Measurements from ENCODE around the gene BLMH.

BLMH gene

GRCh38 chr17:30309591-30309990 is 17.8 kb upstream of the BLMH start:
- no peak for DNase-seq

DNA sequence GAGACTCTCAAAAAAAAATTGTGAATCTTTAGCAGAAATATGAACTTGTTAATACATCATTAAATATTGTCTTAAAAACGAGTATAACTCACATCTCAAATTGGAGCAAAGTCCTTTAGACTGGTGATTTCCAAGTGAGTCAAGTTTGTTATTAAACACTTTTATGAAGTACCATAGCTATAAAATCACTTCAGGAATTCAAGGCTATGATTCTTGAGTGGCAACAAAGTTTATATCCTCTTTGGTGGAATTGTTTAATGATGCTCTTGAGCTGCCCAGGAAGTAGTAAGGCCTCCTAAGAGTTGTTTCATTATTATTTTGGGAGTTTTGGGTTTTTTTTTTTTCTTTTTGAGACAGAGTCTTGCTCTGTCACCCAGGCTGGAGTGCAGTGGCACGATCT is 16.7 kb upstream of the BLMH start:
- no peak for DNase-seq

GRCh38 chr17:30304778-30305177 is 13.0 kb upstream of the BLMH start:
- DNase-seq: no peak

DNA sequence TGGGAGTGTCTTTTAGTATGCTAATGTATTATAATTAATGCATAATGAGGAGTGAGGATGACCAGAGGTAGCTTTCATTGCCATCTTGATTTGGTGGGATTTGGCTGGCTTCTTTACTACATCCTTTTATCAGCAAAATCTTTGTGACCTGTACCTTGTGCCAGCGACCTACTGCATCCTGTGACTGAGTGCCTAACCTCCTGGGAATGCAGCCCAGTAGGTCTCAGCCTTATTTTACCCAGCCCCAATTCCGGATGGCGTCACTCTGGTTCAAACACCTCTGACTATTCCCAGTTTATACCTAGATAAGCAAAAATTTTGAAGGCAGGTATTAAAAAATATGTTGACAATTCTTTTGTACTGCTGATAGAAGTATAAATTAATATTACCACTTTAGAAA is 10.5 kb upstream of the BLMH start:
- DNase-seq: no peak

GRCh38 chr17:30300818-30301217 is 9.1 kb upstream of the BLMH start:
- DNase-seq: no peak

- no peak for DNase-seq
Measured at GRCh38 chr17:30299000-30299399, 7.3 kb upstream of the BLMH start.

- no peak for DNase-seq
Measured at GRCh38 chr17:30297715-30298114, 6.0 kb upstream of the BLMH start.

DNA sequence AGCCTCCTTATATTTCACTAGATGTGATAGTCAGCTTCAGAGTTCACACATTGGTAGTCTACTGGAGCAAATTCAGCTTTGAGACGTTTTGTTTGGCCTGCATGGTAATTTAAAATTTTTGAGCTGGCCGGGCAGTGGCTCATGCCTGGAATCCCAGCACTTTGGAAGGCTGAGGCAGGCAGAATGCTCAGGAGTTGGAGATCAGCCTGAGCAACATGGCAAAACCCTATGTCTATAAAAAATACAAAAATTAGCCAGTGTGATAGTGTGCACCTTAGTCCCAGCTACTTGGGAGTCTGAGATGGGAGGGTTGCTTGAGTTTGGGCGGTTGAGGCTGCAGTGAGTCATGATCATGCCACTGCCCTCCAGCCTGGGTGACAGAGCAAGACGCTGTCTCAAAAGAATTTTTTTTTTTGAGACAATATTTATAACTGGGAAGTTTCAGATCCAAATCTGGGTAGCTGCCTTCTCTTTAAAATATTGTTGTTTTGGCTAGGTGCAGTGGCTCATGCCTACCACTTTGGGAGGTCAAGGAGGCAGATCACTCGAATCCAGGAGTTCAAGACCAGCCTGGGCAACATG is 4.8 kb upstream of the BLMH start:
- no peak for DNase-seq

DNA sequence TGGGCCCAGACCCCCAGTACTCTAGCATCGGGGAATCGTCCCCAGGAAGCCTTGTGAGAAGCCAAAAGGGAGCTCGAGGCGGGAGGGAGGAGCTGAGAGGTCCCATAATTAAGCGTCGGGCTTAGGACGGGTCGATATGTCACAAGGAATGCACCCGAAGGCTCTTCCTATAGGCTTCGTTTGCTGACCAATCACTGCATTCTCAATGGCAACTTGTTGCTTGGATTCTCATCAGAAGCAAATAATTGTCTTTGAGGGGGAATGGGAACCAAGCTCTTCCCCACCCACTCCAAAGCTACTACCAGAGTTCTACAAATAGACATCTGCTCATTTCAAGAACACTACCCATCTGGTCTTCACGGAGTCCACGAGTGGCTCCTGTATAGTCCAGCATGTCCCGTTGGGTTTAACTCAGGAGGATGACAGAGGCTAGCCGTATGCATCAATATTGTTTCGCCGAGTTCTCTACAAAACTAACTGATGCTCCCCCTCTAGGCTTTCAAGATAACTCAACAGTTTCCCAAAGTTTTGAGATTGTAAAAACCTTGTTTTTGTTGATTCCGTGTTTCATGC is 628 bp upstream of the BLMH start:
- peak in 8 of 51 donors; percentile 2 to 66 (median 34) for DNase-seq

GRCh38 chr17:30290696-30291542 is 825 bp downstream of the BLMH start:
- DNase-seq: peak in 19 of 51 donors; percentile 2 to 41 (median 19)

DNA sequence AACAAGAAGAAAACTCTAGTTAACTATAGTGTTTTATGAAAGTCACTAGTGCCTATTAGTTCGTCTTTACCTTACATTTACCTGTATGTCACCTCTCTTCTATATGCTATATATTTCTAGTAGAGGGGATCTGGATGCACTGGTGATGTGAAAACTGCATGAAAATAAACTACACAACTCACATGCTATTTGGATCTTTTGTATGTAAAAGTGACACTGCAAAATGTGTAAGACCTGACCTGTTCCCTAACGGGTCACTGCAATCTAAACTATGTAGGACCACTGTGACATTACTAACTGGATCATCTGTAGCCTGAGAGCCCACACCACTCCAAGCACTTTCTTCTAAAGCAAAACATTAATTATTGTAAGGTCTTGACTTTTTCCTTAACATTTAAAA is 1.7 kb downstream of the BLMH start:
- no peak for DNase-seq

DNA sequence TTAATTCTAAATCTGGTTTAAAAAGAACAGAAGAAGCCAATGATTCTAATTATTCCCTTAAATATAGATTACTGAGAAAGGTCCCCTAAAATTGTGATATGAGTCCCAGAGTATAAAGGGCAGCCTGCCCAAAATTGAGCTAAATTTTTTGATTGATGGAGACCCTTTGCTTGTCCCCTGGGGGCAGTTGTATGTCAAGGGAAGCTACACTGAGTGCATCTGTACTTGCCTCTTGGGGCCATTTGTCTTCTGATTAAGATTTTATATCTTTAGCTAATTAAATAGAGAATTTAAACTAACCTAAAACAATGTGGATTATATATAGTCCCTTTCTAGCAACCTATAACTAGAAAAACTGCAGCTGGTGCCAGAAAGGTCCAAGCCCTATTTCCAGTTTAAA is 12.6 kb downstream of the BLMH start:
- DNase-seq: no peak

DNA sequence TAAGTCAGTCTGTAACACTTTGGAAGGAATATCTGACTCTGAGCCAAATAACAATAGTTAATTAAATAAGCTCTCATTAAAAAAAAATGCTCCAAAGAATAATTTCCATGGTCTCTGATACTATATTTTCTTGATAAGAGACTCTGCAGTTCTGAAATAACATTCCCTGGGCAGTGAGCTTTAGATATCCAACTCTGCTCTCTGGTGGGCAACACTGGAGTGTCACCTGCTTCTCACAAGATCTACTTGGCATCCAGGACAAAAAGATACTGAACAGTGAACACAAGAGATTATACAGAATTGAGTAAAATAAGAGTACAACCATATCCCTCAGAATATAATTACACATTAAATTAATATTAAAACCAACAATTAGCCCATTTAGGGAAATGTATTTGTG is 13.7 kb downstream of the BLMH start:
- DNase-seq: peak in 5 of 51 donors; percentile 0 to 5 (median 2)

GRCh38 chr17:30275911-30276310 is 15.8 kb downstream of the BLMH start:
- DNase-seq: no peak

GRCh38 chr17:30274887-30275286 is 16.9 kb downstream of the BLMH start:
- no peak for DNase-seq

DNA sequence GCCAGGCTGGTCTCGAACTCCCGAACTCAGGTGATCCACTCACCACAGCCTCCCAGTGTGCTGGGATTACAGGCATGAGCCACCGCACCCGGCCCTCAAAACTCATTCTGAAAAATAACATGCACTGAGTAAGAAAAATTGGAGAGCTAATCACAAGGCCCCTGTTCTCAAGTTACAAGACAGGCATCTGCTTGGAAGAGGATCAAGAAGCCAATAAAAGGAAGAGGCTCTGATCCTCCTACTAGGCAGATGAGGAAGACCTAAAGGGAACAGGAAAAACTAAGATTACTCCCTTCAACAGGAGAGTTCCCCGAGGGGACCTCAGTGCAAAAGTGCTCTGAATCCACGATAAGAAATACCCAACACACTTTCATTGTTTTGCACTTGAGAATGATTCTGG is 18.4 kb downstream of the BLMH start:
- DNase-seq: no peak

DNA sequence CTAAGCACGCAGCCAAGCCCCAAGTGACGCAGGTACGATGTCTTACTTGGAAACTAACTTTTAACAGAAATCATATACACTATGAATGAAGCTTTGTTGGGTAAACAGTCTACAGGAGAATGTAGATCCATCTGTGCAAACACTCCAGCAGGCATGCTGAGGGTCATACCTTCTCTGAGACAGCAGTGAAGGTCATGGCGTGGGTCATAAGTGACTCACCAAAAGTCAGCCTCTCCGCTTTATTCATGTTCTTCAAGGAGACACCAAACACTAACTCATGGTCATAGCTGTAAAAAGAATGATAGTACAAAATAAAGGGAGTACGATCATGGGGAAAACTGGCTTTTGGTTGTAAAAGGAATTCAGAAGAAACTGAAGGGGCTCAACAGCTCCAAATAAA is 20.6 kb downstream of the BLMH start:
- no peak for DNase-seq

- no peak for DNase-seq
Measured at GRCh38 chr17:30267625-30268024, 24.1 kb downstream of the BLMH start.

GRCh38 chr17:30263552-30264333 is 28.0 kb downstream of the BLMH start:
- no peak for DNase-seq

GRCh38 chr17:30256756-30257506 is 34.8 kb downstream of the BLMH start:
- DNase-seq: no peak

DNA sequence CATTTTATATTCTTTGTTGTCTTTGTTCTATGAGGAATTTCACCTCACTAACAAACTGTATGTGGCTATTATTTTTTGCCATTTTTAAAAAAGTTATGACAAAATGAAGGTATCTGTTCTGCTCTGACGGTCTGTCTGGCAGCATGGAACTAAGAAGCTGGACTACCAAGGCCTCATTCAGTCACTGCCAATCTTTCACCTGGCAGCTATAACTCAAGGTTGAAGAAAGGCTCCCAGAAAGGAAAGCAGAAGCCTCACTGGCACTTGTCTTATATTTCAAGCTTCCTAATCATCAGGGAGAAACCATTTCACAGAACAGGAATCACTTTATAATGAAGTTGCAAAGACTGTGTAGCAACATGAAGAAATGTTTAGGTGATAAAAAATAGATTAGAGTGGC is 37.6 kb downstream of the BLMH start:
- no peak for DNase-seq

Data from hypothalamus (tissue), 51 donors.